Keratinocyte (primary cell): Measurements from ENCODE around the gene ADSL.

ENCODE experiments used
- EZH2 ChIP-seq: IDR thresholded peaks from one replicate; pipeline ENCODE4 v1.6.1; 2012; ENCODE audit warnings: inconsistent platforms, mild to moderate bottlenecking, low read length, moderate library complexity
- TF ChIP-seq, protein P1 (sequence below), 3 experiments: IDR thresholded peaks in 1 of 3; conservative IDR thresholded peaks in 1 of 3; optimal IDR thresholded peaks in 1 of 3; 2 replicates in 2 of 3; 3 replicates in 1 of 3; pipeline versions ENCODE3 to v1.5.1; 2011; ENCODE audit warnings: low read length in 3 of 3, mild to moderate bottlenecking in 3 of 3, moderate library complexity in 2 of 3, control low read depth in 1 of 3, inconsistent platforms in 1 of 3; ENCODE audit not compliant: insufficient read depth in 2 of 3; ENCODE audit errors: extremely low read depth in 1 of 3

DNA sequence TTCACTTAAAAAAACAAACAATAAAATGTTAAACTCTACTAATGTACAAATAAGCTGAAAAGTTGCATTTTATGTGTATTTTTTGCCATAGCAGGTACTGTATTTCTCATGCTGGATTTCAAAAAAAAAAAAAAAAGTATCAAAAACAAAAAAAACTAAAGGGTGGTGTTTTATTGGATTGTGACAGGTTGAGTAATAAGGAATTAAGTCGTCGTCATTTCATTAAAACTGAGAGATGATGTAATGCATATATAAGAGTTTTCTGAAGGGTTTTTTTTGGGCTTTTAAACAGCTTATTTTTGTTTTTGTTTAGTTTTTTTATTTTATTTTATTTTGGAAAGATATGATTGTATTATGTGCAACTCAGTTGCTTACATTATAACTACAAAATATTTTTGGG is 10.9 kb upstream of the ADSL start:
- TF ChIP-seq, protein P1, sequence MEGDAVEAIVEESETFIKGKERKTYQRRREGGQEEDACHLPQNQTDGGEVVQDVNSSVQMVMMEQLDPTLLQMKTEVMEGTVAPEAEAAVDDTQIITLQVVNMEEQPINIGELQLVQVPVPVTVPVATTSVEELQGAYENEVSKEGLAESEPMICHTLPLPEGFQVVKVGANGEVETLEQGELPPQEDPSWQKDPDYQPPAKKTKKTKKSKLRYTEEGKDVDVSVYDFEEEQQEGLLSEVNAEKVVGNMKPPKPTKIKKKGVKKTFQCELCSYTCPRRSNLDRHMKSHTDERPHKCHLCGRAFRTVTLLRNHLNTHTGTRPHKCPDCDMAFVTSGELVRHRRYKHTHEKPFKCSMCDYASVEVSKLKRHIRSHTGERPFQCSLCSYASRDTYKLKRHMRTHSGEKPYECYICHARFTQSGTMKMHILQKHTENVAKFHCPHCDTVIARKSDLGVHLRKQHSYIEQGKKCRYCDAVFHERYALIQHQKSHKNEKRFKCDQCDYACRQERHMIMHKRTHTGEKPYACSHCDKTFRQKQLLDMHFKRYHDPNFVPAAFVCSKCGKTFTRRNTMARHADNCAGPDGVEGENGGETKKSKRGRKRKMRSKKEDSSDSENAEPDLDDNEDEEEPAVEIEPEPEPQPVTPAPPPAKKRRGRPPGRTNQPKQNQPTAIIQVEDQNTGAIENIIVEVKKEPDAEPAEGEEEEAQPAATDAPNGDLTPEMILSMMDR (optimal IDR thresholded peaks at IDR 0.05 in 1 of 3, IDR thresholded peaks at IDR 0.05 in 1 of 3, conservative IDR thresholded peaks at IDR 0.05 in 1 of 3; ENCODE audit: extremely low read depth in 1 of 3, insufficient read depth in 2 of 3, low read length in 3 of 3), result no peak
- TF ChIP-seq EZH2, result no peak
